GM18502 (cell line): ENCODE results near the gene RPS6KA1.

ENCODE experiments used
- ATAC-seq: cut with Tn5 transposase; IDR thresholded peaks from one replicate; pipeline ENCODE4 v1.9.1; 2021; ENCODE audit warnings: mild to moderate bottlenecking; ENCODE audit not compliant: unreplicated experiment, poor library complexity

RPS6KA1 gene

DNA sequence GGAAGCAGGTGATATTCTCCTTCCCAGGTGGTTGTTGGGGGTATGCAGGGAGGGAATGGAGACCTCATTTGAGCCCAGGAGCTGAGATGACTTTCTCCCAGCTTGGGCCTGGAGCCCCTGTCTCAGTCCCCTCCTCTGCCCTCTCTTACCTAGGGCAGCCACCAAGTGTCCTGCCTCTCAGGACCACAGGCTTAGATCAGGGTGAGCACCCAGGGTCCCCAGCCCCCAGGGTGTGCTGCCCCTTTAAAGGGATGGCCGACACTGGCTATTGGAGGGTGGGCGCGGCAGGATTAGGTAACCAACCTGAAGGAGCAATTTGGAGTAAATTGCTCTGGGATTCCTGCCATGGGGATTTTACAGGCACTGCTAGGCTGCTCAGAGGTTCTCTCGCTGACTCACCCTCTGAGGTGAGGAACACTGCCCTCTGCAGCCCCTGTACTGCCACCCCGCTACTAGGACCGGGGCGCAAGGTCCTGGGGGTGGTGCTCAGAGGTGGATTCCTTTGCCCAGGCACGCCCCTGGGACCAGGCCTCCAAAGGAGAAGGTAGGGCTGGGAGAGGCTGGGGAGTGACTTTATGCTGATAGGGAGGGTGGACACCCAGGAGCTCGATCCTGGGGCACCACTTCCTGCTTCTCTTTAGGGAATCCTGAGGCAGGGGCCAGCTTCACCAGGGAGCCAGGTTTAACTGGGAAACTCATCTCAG is 1.5 kb downstream of the RPS6KA1 start:
- no peak for ATAC-seq

- no peak for ATAC-seq
These were observed 2.1 kb downstream of the RPS6KA1 start for GRCh38 chr1:26531651-26532131.

DNA sequence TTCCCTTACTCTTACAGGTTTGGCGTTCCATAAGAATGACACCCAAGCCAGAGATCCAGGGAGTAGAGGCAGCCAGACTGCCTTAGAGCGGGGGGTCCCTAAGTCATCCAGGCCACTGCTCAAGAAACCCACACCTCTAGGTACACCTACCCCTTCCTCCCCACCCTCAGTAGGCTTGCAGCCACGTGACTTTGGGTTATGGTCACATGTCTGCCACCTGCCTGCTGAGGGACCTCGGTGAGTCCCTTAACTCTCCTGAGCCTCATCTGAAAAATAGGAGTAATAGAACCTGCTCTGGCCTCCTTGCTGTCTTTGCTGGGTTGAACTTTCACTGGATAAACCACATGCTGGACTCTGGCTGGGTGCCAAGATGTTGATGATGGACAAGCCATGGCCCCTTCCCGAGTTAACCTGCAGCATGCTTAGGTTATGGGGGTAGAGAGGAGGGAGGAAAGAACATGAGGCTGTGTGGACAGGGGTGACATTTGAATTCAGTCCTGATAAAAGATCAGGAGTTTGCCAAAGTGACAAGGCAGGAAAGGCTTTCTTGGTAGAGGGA is 4.5 kb downstream of the RPS6KA1 start:
- no peak for ATAC-seq

DNA sequence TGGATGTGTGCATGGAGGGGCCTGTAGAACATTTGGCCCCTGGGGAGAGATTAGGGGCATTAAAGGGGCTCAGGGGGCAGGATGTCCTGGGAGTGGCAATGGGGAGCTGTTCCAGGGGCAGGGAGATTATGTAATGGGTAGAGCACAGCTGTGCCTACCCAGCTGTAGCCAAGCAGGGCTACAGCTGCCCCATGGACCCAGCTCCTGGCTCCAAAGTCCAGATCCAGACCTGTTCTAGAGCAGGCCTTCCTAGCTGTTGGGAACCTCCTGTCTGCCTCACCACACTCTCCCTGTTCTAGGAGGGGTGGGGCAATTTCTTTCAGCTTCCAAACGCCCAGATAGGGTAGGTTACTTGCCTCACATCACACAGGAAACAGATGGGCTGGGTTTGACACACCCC is 5.6 kb downstream of the RPS6KA1 start:
- ATAC-seq: no peak

GRCh38 chr1:26536081-26536480 is 6.5 kb downstream of the RPS6KA1 start:
- no peak for ATAC-seq

DNA sequence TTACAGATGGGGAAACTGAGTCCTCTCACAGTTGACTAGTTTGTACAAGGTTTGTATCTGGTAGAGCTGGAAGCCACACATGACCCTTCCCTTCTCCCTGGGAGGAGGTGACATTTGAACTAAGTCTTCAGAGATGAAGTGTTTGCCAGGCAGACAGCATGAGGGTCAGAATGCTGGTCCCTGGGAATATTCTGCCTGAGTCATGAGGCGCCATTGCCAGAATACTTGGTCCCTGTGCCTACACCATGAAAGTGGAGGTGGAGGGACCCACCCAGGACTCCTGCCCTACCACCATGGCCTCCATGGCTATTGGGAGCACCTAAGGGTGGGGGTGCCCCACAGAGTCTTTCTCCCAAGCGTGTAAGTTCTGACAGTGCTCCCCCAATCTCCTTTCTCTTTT is 7.0 kb downstream of the RPS6KA1 start:
- no peak for ATAC-seq

DNA sequence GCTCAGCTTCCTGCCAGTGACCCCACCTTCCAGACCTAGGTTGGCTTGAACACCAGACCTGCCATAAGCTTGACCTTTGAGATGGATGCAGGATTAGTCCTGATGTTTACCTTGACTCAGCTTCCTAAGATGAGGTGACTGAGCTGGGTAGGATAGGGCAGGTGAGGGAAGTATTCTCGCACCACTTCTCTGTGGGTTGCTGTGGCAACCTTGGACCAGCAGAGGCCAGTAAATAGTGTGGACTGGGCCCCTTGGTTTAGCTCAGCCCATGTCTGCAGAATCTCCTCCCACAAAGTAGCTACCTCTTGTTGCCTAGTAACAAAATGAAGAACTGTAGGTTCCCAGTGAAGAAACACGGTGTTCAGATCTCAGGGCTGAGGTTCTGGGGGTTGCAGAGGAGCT is 8.4 kb downstream of the RPS6KA1 start:
- no peak for ATAC-seq

DNA sequence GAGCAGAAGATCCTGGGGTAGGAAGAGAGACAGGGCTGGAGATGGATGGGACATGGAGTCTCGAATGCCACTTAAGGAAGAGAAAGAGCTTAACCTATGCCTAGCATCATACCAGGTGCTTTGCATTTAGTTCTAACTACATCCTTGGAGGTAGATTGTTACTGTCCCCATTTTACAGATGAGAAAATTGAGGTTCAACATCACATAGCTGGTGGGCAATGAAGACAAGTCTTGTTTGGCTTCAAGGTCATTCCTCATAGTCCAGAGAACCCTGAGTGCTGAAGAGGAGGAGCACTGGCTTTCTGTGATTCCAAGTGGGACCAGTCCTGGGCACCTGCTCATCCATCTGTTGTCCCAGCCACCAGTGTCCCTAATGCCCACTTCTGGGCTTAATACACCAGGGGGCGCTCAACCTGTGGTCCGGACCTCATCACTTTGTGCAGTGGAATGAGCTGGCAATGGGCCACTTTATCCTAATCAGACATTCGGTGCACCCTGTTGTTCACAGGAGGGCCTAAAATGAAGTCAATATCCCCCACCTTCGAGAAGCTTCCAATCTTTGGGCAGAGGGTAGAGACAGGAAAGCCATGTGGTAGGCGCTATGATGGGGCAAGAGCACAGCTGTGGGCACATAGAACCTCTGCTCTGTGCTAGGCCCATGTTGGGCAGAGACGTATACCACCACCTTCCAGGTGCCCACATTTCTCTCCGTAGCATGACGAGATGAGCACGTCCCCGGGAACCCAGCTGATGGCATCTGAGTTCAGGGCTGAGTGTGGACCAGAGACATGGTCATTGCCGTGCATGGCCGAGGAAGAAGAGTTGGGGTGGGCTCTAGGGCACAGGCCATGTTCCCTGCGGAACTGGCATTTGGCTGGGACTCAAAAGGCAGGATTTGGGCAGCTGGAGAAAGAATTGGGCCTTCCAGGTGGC is 9.2 kb downstream of the RPS6KA1 start:
- no peak for ATAC-seq

DNA sequence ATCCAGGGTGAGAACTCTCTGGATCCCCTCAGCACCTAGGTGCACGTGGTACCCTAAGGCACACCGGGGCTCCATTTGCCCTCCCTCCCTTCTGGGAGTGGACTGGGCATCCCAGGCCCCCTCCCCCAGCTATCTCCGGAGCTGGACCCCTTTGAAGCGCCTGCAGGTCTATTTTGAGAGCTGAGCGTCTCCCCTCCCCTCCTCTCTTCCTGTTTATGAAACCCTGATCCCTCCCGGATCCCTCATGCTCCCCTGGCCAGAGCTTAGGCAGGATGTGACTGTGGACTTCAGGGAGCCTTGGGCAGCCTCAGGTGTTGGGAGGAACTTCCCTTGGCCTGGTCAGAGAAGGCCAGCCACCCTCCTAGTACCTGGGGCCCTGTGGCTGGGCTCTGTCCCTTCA is 10.2 kb downstream of the RPS6KA1 start:
- no peak for ATAC-seq

- no peak for ATAC-seq
These were observed 10.8 kb downstream of the RPS6KA1 start for GRCh38 chr1:26540351-26540750.

DNA sequence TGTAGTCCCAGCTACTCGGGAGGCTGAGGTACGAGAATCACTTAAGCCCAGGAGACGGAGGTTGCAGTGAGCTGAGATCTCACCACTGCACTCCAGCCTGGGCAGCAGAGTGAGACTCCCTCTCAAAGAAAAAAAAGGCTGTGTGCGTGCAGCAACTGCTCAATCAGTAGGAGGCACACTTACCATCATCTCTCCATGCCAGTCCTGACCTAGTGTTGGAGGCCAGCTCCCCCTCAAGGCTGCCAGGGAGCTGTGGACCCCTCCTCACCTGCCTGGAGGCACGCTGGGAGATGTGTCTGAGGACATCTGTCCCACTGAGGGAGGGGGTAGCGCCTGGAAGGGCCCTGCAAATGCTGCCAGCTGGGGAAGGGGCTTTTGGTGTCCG is 11.9 kb downstream of the RPS6KA1 start:
- ATAC-seq: no peak

DNA sequence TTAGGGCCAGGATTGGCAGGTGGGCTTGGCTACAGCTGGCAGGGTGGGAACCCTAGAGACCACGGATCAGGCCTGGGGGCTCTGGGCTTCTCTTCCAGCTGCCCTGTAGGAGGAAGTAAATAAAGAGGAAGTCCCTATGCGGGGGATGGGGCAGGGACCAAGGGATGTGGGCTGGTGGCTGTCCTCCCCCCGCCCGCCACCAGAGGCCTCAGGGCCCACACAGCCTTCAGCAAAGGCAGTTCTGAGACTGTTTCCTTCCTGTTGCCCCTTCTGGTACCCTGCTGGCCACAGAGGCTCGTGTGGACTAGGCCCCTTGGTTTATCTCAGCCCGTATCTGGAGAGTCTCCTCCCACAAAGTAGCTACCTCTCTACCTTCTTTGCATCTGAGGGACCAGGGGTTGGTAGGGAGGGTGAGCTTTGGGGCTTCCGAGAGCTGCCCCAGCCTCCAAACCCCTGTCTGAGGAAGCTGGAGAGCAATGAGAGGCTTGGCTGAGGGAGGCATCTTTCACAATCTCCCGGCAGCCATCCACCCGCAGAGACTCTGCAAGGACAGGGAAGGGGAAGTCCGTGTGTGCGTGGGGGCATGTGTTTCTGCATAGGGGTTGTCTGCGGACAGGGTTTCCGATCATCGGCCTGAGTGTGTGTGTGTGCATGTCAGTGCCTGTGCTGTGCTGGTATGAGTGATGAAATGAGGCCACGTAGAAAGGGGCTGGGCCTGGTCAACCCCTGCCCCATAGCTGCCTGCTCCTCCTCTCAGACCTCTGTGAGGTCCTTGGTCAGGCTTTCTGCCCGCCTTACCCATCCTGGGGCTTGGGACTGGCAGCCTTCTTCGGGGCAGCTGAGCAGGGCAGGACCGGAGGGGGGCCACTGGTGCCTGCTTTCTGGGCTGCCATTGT is 12.5 kb downstream of the RPS6KA1 start:
- ATAC-seq: peak; percentile 56

DNA sequence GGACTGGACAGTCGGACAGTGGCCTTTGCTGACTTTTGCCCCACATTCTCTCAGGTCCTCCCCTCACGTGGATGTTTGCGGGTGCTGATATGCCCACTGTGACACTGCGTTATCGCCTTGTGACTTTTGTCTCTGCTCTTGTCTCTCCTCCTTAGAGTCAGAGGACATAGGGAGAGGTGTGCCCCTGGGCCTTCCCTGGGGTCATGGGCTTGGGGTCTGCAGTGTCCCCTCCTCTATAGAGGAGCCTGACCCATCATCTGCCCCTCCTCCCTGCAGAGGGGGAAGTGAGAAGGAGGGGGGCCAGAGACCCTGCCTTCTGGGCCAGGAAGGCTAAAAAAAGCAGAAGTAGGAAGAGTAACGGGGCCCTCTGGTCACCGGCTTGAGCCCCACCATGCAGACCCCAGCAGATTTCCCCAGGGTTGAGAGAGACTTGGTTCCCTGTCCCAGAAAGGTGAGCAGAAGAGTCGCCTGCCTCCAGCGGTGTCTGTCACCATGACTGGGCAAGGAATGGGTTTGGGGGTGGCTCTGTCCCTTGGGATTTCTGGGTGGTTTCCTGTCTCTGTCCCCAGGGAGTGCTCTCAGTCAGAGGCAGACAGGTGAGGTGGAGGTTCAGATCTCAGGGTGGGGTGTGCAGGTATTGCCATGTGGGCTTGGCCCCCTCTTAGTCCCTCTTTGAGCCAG is 13.3 kb downstream of the RPS6KA1 start:
- no peak for ATAC-seq

- no peak for ATAC-seq
These were observed 13.9 kb downstream of the RPS6KA1 start for GRCh38 chr1:26543462-26543861.

DNA sequence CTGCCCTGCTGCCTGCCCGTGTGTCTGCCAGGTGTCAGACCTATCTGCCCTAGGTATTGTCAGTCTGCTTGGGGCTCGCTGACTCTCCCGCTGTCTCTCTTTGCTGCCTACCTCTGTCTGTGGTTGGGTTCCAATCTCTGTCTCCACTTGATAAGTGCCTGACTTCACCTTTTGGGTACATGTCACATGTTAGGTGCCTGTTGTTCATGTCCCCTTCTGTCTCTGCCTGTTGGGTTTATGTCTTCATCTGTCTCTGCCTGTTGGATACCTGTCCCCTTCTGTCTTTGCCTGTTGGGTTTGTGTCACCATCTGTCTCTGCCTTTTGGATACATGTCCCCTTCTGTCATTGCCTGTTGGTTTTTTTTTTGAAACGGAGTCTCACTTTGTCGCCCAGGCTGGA is 14.6 kb downstream of the RPS6KA1 start:
- ATAC-seq: no peak

DNA sequence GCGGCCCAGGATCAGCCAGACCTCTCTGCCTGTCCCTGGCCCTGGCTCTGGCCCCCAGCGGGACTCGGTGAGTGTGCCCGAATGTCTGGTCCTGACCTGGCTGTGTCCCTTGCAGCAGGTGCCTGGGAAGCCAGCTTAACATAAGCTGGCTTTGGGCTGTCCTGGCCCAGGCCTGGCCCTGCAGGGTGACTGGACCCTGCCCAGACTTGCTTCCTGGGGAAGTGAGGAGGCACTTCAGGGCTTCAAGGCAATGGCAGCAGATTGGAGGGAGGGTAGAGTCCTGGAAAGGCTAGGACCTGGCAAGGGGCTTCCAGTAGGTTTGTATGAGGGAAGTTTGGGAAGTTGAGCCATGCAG is 16.4 kb downstream of the RPS6KA1 start:
- ATAC-seq: no peak

- ATAC-seq: no peak
These were observed 16.8 kb downstream of the RPS6KA1 start for GRCh38 chr1:26546375-26546774.

- ATAC-seq: no peak
These were observed 17.3 kb downstream of the RPS6KA1 start for GRCh38 chr1:26546819-26547218.

- ATAC-seq: no peak
These were observed 19.3 kb downstream of the RPS6KA1 start for GRCh38 chr1:26548841-26549240.

- no peak for ATAC-seq
These were observed 21.4 kb downstream of the RPS6KA1 start for GRCh38 chr1:26550946-26551345.
